Mammary epithelial cell (primary cell): Measurements from ENCODE around the gene JMJD1C.

Experiments used
- EZH2 ChIP-seq: IDR thresholded peaks from 2 replicates; pipeline ENCODE4 v1.6.1; 2012; ENCODE audit warnings: low read length, inconsistent platforms, borderline replicate concordance
- TF ChIP-seq, protein P1 (sequence below), 2 donors: IDR thresholded peaks in 1 of 2; conservative IDR thresholded peaks in 1 of 2; 2 replicates each; pipeline ENCODE4 v1.5.1; 2011 to 2012; ENCODE audit warnings: inconsistent platforms in 2 of 2, low read length in 2 of 2, mild to moderate bottlenecking in 2 of 2, control low read depth in 1 of 2, low read depth in 1 of 2; ENCODE audit not compliant: insufficient read depth in 1 of 2; ENCODE audit errors: extremely low read depth in 1 of 2

- TF ChIP-seq, protein P1, sequence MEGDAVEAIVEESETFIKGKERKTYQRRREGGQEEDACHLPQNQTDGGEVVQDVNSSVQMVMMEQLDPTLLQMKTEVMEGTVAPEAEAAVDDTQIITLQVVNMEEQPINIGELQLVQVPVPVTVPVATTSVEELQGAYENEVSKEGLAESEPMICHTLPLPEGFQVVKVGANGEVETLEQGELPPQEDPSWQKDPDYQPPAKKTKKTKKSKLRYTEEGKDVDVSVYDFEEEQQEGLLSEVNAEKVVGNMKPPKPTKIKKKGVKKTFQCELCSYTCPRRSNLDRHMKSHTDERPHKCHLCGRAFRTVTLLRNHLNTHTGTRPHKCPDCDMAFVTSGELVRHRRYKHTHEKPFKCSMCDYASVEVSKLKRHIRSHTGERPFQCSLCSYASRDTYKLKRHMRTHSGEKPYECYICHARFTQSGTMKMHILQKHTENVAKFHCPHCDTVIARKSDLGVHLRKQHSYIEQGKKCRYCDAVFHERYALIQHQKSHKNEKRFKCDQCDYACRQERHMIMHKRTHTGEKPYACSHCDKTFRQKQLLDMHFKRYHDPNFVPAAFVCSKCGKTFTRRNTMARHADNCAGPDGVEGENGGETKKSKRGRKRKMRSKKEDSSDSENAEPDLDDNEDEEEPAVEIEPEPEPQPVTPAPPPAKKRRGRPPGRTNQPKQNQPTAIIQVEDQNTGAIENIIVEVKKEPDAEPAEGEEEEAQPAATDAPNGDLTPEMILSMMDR (conservative IDR thresholded peaks at IDR 0.05 in 1 of 2, IDR thresholded peaks at IDR 0.05 in 1 of 2; ENCODE audit: extremely low read depth in 1 of 2, insufficient read depth in 1 of 2, low read depth in 1 of 2, low read length in 2 of 2) = no peak
- no peak for TF ChIP-seq EZH2
Measured at GRCh38 chr10:63477927-63478326, 12.2 kb upstream of the JMJD1C start.
